Skin epidermis (tissue), 12 donors: ENCODE data around the gene SPHK1.
"Not testable (repeated sequence)": the region's sequence is repeated elsewhere in the genome, so short reads cannot be mapped to it uniquely, and the experiment has no call there.

ENCODE experiments used
- H3K27ac ChIP-seq, 21 experiments: fragments of 200-600 bp; sonication (generic) in 11 of 21; one replicate each; pipeline ENCODE4 v1.5.0; 2020; ENCODE audit warnings: mild to moderate bottlenecking in 3 of 21, inconsistent platforms in 2 of 21, moderate library complexity in 2 of 21
- H3K4me3 ChIP-seq, 7 experiments: fragments of 200-600 bp; sonication (generic) in 2 of 7; one replicate each; pipeline ENCODE4 v1.5.0; 2020; ENCODE audit warnings: inconsistent platforms in 2 of 7, mild to moderate bottlenecking in 2 of 7, moderate library complexity in 1 of 7

The SPHK1 gene

DNA sequence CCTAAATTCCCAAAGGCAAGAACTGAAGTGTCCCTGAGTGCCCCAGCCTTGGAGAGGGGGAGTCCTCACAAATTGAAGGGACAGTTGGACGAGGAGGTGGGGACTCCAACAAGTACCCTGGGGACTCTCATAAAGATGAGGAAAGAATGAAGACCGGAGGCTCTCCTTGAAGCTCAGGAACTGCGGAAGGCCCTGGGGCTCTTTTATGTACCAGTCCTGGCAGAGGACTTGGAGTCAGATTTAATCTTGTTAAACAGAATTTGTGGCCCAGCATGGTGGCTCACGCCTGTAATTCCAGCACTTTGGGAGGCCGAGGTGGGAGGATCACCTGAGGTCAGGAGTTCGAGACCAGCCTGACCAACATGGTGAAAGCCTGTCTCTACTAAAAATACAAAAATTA is 24.6 kb upstream of the SPHK1 start:
- not testable (repeated sequence) for H3K4me3 ChIP-seq, H3K27ac ChIP-seq

DNA sequence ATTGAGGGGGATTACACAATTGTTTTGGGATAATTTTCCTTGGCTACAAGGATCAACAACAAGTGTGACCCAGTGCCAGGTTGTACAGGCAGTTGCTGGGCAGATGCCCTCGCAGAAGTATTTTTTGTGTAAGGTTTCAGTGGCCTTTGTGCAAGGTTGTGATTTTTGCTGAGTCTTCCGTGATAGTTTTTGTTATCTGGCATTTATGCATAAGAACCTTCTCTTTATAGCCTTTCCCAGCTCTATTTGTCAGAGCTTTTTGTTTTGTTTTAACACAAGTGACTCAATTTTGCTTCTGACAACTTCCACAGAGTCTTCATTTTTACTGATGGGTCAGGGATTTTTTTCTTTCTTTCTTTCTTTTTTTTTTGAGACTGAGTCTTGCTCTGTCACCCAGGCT is 23.9 kb upstream of the SPHK1 start:
- Histone ChIP-seq H3K4me3 (no peak overlapping the region), H3K27ac (peak overlapping the region in 1 of 21 experiments; percentile 7)

DNA sequence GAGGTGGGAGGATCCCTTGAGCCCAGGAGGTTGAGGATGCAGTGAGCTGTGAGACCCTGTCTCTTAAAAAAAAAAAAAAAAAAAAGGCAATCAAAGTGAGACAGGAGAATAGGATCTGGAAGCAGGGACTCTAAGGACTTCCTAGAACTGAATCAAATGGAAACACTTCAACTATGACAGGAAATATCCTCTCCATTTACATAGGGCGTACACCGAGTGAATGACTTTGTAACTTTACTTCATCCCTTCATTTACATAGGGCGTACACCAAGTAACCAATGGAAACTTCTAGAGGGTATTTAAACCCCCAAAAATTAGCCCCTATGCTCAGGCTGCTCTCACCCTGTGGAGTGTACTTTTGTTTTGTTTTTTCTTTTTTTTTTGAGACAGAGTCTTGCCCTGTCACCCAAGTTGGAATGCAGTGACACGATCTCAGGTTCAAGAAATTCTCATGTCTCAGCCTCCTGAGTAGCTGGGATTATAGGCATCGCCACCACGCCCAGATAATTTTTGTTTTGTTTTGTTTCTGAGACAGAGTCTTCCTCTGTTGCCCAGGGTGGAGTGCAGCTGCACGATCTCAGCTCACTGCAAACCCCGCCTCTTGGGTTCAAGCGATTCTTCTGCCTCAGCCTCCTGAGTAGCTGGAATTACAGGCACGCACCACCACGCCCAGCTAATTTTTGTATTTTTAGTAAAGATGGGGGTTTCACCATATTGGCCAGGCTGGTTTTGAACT is 21.1 kb upstream of the SPHK1 start:
- H3K4me3 ChIP-seq = no peak overlapping the region
- peak overlapping the region in 2 of 21 experiments; percentile 35 to 65 for H3K27ac ChIP-seq

DNA sequence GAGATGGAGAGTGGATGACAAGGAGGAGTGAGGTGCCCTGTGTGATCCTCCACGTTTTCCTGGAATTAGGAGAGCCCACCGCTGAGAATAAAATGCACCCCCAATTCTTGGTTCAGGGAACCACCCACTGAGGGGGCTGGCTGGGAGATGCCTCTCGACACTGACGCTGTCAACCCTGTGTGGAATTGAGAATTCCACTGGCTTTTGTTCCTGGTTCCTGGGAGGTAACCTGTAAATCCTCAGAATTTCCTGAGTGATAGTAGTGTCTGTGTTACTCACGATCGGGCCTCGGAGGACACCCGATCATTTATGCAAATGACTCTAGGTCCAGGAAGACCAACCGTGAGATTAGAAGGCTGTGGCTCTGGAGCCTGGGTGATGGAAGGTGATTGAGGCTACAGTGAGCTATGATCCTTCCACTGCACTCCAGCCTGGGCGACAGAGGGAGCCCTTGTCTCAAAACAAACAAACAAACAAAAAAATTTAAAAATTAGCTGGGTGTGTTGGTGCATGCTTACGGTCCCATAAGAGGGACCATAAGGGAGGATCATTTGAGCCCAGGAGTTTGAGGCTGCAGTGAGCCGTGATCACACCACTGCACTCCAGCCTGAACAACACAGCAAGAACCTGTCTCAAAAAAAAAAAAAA is 19.0 kb upstream of the SPHK1 start:
- no peak overlapping the region for H3K27ac ChIP-seq
- no peak overlapping the region for H3K4me3 ChIP-seq

DNA sequence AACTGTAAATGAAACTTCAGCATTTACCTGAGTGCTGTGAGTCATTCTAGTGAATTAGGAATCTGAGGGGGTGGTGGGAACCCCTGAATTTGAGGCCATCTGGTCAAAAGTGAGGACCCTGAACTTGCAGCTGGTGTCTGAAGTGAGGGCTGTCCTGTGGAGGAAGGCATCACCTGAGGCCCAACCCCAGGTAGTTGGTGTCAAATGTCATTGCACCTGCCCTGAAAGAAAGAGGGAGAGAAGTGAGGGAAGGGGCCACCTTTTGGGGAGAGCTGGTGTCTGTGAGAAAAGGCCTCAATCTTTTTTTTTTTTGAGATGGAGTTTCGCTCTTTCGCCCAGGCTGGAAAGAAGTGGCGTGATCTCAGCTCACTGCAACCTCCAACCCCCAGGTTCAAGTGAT is 18.2 kb upstream of the SPHK1 start:
- Histone ChIP-seq H3K4me3 (no peak overlapping the region), H3K27ac (no peak overlapping the region)

DNA sequence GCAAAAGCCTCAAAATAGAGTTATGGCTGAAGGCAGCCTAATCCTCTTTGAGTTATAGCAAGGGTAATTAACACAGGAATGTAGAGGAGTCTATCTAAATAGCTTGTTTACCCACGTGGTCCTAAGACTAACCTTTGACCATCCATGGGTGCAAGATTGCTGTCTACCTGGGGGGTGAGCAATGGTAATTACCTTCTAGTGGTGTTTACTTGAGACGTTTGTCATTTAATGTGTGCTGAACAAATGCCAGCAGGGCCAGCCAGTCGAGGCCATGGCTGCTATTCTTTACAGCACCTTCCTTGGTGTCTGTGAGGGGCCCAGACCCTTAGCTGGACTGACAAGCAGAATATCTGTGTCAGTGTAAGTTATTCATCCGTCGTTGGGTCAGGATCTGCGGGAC is 16.8 kb upstream of the SPHK1 start:
- H3K4me3 ChIP-seq = no peak overlapping the region
- H3K27ac ChIP-seq = no peak overlapping the region

DNA sequence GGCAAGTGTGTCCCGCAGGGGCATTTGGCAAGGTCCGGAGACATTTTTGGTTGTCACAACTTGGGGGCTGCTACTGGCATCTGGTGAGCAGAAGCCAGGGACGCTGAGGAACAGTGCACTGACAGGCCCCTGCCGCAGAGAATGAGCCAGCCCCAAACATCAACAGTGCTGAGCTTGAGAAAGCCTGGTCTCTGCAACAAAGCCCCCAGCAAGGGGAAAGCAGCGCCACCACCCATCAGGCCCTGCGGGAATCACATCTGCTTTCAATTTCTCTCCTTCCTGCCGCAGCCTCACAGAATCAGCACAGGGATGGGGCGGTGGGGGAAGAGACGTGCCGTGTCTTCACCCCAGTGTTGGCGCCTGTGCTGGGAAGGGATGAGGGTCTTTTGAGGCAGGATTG is 15.9 kb upstream of the SPHK1 start:
- no peak overlapping the region for H3K4me3 ChIP-seq
- H3K27ac ChIP-seq = peak overlapping the region in 5 of 21 experiments; percentile 8 to 48 (median 29)

DNA sequence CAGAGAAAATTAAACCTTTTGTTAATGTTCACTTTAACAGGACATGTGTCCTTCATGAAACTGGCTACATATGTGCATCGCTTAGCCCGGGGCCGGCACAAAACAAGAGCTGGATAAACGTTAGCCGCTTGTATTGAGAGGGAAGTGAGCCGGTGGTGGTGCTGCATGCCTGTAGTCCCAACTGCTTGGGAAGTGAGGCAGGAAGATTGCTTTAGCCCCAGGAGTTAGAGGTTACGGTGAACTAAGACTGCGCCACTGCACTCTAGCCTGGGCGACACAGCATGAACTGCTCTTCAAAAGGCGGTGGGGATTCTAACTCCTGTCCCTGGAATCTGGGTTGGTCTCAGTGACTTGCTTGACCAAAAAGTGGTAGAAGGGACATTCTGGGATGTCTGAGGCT is 15.0 kb upstream of the SPHK1 start:
- Histone ChIP-seq H3K27ac (peak overlapping the region in 4 of 21 experiments; percentile 8 to 48 (median 34)), H3K4me3 (no peak overlapping the region)

DNA sequence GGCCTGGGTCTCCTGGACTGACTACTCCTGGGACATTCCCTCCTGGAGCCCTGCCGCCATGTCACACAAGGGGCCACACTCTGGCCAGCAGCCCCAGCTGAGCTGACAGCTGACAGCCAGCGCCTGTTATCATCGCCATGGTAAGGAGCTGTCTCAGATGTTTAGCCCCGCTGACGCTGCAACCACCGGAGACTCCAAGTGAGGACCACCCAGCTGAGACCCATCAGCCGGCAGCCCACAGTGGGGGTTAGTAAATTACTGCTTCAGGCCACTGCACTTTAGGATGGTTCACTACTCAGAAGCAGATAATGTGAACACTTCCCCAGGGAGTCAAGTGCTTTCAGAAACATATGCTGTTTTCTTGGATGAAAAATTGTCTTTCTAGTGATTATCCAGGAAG is 14.6 kb upstream of the SPHK1 start:
- Histone ChIP-seq H3K4me3 (no peak overlapping the region), H3K27ac (peak overlapping the region in 10 of 21 experiments; percentile 8 to 64 (median 35))

DNA sequence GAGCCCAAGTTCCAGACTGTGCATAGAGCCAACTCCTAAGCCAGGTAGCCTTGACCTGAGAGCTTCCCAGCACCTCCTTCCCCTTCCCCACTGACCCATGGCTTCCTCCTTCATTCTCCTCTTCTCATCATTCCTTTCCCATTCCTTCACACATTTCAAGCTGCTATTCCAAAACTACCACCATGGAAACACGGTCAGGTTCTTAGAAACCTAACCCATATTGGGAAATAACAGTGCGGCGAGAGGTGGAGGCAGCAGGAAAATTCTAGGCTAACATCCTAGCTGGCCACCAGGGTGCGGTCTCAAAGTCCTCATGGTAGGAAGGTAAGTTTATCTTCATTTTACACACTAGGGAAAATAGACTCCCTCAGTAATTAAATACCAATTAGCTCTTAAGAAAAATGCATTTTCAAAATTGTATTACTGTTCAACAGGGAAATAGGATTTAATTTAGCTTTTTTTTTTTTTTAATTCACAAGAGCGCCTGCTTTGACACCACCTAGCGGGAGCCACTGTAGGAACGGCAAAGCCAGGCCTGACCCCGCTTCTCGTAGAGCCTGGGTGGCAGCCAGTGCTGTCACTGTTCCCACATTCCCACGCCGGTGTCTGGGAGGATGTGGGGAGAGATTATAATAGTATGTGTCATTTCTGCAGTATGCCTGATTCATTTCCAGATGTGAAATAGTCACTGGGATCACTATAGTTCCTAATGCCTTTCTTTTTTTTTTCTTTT is 14.0 kb upstream of the SPHK1 start:
- peak overlapping the region in 9 of 21 experiments; percentile 8 to 67 (median 55) for H3K27ac ChIP-seq
- no peak overlapping the region for H3K4me3 ChIP-seq

DNA sequence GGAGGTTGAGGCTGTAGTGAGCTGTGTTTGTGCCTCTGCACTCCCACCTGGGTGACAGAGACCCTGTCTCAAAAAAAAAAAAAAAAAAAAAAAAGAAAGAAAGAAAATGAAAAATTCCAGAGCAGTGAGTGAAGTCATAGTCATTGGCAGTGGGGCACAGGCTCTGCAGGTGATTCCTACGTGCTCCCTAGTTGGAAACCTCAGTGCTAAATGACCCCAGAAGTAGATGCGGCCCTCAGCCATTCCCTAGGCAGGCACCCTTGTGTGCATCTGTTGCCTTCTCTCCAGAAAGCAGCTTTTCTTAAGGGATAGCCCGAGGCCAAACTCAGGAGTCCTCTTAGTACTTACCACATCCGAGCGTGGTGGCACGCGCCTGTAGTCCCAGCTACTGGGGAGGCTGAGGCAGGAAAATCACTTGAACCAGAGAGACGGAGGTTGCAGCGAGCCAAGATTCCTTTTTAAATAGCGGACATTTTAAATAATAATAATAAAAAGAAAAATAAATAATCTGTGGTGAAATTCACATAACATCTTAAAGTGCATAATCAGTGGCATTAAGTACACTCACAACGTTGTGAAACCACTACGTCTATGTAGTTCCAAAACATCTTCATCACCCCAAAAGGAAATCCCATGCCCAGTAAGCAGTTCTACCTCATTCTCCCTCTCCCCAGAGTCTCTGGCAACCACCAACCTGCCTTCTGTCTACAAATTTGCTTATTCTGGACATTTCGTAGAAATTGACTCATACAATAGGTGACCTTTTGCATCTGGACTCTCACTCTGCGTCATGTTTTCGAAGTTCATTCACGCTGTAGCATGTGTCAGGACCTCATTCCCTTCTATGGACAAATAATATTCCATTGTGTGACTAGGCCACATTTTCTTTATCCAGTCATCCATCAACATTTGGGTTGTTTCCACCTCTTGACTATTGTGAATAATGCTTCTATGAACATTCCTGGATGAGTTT is 12.5 kb upstream of the SPHK1 start:
- Histone ChIP-seq H3K4me3 (no peak overlapping the region), H3K27ac (peak overlapping the region in 7 of 21 experiments; percentile 6 to 77 (median 49))

DNA sequence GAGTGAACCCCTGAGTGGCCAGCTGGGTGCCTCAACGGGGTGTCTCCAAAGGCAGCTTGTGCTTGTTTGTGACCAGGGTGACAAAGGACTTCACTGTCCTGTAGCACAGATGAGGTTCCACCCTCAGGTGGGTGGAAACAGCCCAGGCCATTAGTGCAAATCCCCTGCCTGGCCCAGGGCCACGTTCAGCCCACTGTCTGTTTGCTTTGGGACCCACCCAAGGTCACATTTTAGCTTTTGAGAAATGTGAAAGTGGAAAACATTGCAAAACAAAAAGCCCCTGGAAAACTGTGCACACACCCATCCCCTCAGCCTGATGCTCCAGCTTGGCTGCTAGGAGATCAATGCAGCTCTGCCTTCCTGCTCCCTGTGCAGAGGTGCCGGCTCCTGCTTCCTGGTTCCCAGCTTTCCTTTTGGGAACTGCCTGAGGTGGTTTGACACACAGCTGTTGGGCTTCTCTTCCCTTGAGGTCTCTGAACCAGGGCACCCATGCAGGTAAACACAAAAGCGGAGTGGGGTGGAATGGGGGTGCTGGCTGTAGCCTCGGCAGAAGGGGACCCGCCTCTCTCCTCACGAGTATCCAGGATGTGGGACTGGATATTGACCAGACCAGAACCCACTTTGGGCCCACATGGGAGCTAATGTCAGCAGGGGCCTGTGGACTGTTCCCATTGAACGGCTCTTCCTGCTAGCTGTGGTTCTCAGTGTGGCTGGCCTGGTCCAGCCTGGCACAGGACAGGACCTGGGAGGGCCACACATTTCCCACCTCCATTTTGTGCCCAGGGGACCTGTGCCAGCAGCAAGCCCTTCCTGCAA is 7.9 kb upstream of the SPHK1 start:
- Histone ChIP-seq H3K4me3 (no peak overlapping the region), H3K27ac (peak overlapping the region in 5 of 21 experiments; percentile 11 to 76 (median 29))

DNA sequence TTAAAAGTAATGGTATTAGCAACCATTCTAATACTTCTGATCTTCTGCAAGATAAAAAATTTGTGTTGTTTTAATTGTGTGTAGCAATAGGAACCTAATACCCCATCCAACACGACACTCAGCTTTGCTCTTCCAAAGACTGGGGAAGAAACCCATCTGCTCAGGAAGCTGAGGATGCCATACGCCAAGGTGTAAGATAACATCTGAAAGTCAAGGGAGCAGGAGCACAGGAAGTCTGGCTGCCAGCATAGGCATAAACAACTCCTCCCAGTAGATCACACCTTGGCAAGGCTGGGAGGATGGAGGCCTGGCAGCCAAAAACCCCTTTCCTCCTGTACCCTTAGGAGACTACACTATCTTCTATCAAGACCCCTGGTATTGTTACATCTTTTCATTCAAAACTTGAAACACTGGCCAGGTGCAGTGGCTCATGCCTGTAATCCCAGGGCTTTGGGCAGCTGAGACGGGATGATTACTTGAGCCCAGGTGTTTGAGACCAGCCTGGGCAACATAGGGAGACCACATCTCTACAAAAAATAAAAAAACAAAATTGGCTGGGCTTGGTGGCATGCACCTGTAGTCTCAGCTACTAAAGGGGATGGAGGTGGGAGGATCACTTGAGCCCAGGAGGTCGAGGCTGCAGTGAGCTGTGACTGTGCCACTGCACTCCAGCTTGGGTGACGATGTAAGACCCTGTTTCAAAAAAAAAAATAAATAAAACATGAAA is 5.7 kb upstream of the SPHK1 start:
- Histone ChIP-seq H3K4me3 (no peak overlapping the region), H3K27ac (no peak overlapping the region)

DNA sequence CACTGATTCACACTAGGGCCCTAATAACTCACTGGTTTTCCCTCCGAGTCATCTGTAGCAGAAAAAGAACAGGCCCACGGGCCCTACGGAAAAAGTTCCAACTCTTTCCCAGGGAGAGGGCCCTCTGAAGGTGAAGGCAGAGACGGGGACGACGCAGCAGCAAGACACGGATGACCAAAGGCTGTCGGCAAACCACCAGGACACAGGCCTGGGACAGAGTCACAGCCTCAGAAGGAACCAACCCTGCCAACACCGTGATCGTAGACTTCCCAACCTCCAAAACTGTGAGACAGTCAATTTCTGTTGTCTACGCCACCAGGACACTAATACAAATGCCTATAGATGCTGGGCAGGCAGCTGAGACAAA is 5.2 kb upstream of the SPHK1 start:
- Histone ChIP-seq H3K27ac (no peak overlapping the region), H3K4me3 (no peak overlapping the region)

DNA sequence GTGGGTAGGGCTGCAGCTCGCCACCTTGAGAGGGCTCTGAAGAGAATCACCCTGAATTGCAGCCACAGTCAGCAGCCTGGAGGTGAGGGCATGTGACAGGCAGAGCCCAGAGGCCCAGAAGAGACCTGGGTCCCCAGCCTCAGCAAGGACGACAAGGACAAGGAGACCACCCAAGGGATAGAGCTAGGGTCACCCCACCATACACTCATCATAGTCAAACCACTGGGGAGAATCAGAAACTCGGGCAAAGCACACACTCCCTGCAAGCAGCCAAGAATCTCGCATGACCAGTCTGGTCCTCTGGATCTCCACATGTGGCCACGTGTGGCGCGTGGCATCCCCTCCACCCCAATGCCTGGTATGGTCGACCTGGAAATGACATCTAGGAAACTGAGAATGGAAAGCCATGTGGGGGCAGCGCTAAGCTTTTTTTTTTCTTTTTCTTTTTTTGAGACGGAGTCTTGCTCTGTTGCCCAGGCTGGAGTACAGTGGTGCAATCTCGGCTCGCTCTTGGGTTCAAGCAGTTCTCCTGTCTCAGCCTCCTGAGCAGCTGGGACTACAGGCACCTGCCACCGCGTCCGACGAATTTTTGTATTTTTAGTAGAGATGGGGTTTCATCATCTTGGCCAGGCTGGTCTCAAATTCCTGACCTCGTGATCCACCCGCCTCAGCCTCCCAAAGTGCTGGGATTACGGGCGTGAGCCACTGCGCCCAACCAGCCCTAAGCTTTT is 4.6 kb upstream of the SPHK1 start:
- Histone ChIP-seq H3K4me3 (no peak overlapping the region), H3K27ac (no peak overlapping the region)

DNA sequence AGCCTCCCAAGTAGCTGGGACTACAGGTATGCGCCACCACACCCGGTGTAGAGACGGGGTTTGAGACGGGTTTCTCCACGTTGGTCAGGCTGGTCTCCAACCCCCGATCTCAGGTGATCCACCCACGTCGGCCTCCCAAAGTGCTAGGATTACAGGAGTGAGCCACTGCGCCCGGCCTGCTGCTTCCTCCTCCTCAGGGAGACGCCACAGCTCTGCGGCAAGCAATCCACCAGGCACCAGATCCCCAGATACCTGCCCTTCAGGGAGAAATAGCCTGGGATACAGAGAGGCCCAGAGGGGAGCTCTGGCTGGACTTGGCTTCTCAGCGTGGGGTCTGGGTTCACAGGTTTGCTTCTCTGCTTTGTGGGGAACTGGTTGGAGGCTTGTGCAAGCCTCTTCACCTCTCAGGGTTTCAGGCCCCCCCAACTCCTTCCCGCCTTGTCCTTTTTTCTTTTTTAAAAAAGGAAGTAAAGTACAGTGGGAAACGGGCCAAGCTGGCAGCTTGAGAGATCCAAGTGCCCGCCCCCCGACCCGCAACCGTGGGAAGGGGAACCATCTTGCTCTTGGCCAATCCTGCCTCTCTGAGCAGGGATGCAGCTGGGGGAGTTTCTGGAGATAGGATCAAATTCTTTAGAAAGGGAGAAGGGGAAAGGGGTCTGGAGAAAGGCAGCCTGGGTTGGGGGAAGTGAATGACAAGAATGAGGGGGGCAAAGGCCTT is 2.6 kb upstream of the SPHK1 start:
- peak overlapping the region in 20 of 21 experiments; percentile 33 to 96 (median 85) for H3K27ac ChIP-seq

DNA sequence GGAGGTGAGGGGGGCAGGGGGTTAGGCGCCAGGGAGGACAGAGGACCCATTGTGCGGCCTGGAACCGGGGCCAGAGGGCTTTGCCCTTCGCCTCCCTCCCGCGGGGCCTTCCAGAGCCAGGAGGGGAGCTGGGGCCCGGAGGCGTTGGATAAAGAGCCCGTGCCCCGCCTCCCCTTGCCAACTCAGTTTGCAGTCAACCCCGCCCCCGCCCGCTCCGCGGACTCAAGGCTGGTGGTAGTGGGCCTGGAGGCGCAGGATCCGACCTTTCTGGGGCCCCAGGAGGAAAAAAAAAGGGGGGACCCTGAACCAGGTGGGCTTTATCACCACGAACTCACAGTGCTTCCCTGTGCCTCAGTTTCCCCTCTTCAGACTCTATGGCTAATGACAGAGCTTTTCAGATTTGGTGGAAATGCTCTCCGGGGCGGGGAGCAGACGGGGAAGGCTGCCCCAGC is 2.0 kb upstream of the SPHK1 start:
- peak overlapping the region in 20 of 21 experiments; percentile 33 to 96 (median 85) for H3K27ac ChIP-seq
- peak overlapping the region; percentile 51 to 77 (median 69) for H3K4me3 ChIP-seq

More for the DNA sequence above, 2.6 kb upstream of the SPHK1 start:
- H3K4me3 ChIP-seq = peak overlapping the region in 6 of 7 experiments; percentile 60 to 77 (median 70)
